Hypothalamus (tissue), 51 donors: ENCODE data around the gene CYP20A1.
"Not testable (repeated sequence)": the region's sequence is repeated elsewhere in the genome, so short reads cannot be mapped to it uniquely, and the experiment has no call there.

Source experiments
- DNase-seq, 51 donors: peaks; one replicate each; lab custom pipeline; 2025; lab: John Stamatoyannopoulos, UW

Gene CYP20A1

GRCh38 chr2:203280428-203281064 is 41.7 kb downstream of the CYP20A1 start:
- DNase-seq, result no peak

GRCh38 chr2:203282101-203282500 is 43.3 kb downstream of the CYP20A1 start:
- DNase-seq, result no peak

GRCh38 chr2:203286532-203286931 is 47.7 kb downstream of the CYP20A1 start:
- DNase-seq, result no peak

GRCh38 chr2:203301667-203302066 is 62.8 kb downstream of the CYP20A1 start:
- no peak for DNase-seq

GRCh38 chr2:203302586-203302985 is 63.8 kb downstream of the CYP20A1 start:
- DNase-seq, result not testable (repeated sequence)

- DNase-seq, result no peak
Observed at GRCh38 chr2:203310688-203311436, 72.0 kb downstream of the CYP20A1 start.

- no peak for DNase-seq
Observed at GRCh38 chr2:203326356-203326755, 87.5 kb downstream of the CYP20A1 start.

- peak in 4 of 51 donors; percentile 28 to 49 (median 35) for DNase-seq
Observed at GRCh38 chr2:203327582-203327900, 88.7 kb downstream of the CYP20A1 start.

GRCh38 chr2:203327901-203328759 is 89.3 kb downstream of the CYP20A1 start, which contains the start of gene ABI2:
Gene ABI2 (plus strand): TSS chr2:203328394. CDS start chr2:203328515, 121 bp downstream.
- peak; percentile 48 to 93 (median 81) for DNase-seq

GRCh38 chr2:203328760-203329540 is 90.1 kb downstream of the CYP20A1 start:
- DNase-seq, result peak in 33 of 51 donors; percentile 7 to 71 (median 40)

- DNase-seq, result no peak
Observed at GRCh38 chr2:203330434-203330833, 91.6 kb downstream of the CYP20A1 start.

- DNase-seq, result no peak
Observed at GRCh38 chr2:203338322-203338721, 99.5 kb downstream of the CYP20A1 start.

GRCh38 chr2:203340791-203341487 is 102.1 kb downstream of the CYP20A1 start:
- no peak for DNase-seq

GRCh38 chr2:203341741-203342310 is 103.0 kb downstream of the CYP20A1 start:
- no peak for DNase-seq

GRCh38 chr2:203342374-203342773 is 103.6 kb downstream of the CYP20A1 start:
- DNase-seq, result not testable (repeated sequence)

- DNase-seq, result no peak
Observed at GRCh38 chr2:203344667-203345066, 105.8 kb downstream of the CYP20A1 start.

GRCh38 chr2:203346612-203347011 is 107.8 kb downstream of the CYP20A1 start:
- no peak for DNase-seq

- no peak for DNase-seq
Observed at GRCh38 chr2:203347375-203347774, 108.6 kb downstream of the CYP20A1 start.

GRCh38 chr2:203352604-203353255 is 113.9 kb downstream of the CYP20A1 start:
- no peak for DNase-seq
